ENCODE measurements around the gene MMEL1.
"Not testable (repeated sequence)": the region's sequence is repeated elsewhere in the genome, so short reads cannot be mapped to it uniquely, and the experiment has no call there.

GRCh38 chr1:2653741-2654442 is 21.1 kb upstream of the MMEL1 start:
- TF ChIP-seq POLR2A, POLR2AphosphoS5, CTCF (IDR thresholded peaks at IDR 0.05): not testable (repeated sequence)

All from sigmoid colon (tissue), 4 donors.